Right cardiac atrium (tissue), 5 donors: ENCODE results near the gene TRIM73. TPM values are rescaled to one million over a fixed set of nuclear protein-coding genes. Genes with fewer than 3 reads are reported as not detected.
"Not testable (repeated sequence)": the region's sequence is repeated elsewhere in the genome, so short reads cannot be mapped to it uniquely, and the experiment has no call there.

Experiments used
- ATAC-seq, 2 donors: fragments of 200-7000 bp; cut with Tn5 transposase; one replicate each; pipeline versions ENCODE4 v1.8.0 to v1.9.1; 2020; ENCODE audit warnings: moderate library complexity in 2 of 2, mild to moderate bottlenecking in 1 of 2
- DNase-seq, 3 donors: peaks; one replicate each; pipeline ENCODE4 v3.0.0-alpha.2; 2020
- H3K27ac ChIP-seq: one replicate; pipeline ENCODE4 v1.5.1; 2013; ENCODE audit warnings: mild to moderate bottlenecking, low read length, control low read depth, moderate library complexity
- H3K27me3 ChIP-seq: one replicate; pipeline ENCODE4 v1.6.1; 2013; ENCODE audit not compliant: control insufficient read depth, insufficient read depth
- H3K4me1 ChIP-seq: one replicate; pipeline ENCODE4 v1.6.1; 2013; ENCODE audit warnings: low read length; ENCODE audit not compliant: control insufficient read depth, insufficient read depth
- H3K4me3 ChIP-seq: one replicate; pipeline ENCODE4 v1.5.1; 2013; ENCODE audit warnings: low read length, control low read depth
- H3K9me3 ChIP-seq: one replicate; pipeline ENCODE4 v1.6.1; 2013; ENCODE audit warnings: low read length; ENCODE audit not compliant: control insufficient read depth
- WGBS: extraction: QIAGEN DNeasy Blood & Tissue Kit; methylation state at CpG from one replicate; pipeline ENCODE4 v1.1.7; 2013; 5-methylcytosine and 5-hydroxymethylcytosine counted together
- intact Hi-C, 4 donors: fragments of 100-400 bp; cut with DNase I; formaldehyde crosslinking; loops; one replicate each; pipeline versions ENCODE4 v1.11.0 to v1.14.0; 2022 to 2023
- polyA plus RNA-seq: library from polyadenylated mRNA; stranded (reverse); fragments of 200-250 nt; gene quantifications from one replicate; pipeline ENCODE4 v1.2.3, GENCODE V29; 2013
- total RNA-seq, 4 donors: library from RNA; stranded (reverse); fragmentation: NEBNext Ultra II Directional; extraction: Animal tissue kit (Norgen Biotek cat#: 25700); gene quantifications; one replicate each; pipeline ENCODE4 v1.2.1, GENCODE V29; 2021
- donor health status: healthy with polysubstance abuse.
- donor health status: DM: no; HTN: yes; CAD: no.
- donor health status: DM: no; HTN: no; CAD: no.
- donor health status: DM: no; HTN: yes; CAD: no; lungs with severe emphysema.
- donor health status: DM: yes; HTN: yes; CAD: no.

Gene TRIM73
- total and polyA plus RNA-seq, 5 donors: 1.0 to 3.8 (median 1.1) TPM

- H3K27ac ChIP-seq, H3K4me1 ChIP-seq, H3K27me3 ChIP-seq, H3K9me3 ChIP-seq, H3K4me3 ChIP-seq, ATAC-seq, intact Hi-C loops: not testable (repeated sequence)
- DNase-seq: peak in 1 of 3 donors; percentile 7
- 82% methylated on average over 18 of the region's 27 CpGs for whole genome bisulfite sequencing
These were observed 20.5 kb downstream of the TRIM73 start for GRCh38 chr7:75415829-75416373.

- H3K4me3 ChIP-seq, intact Hi-C loops, H3K27me3 ChIP-seq, H3K27ac ChIP-seq, H3K4me1 ChIP-seq, ATAC-seq, DNase-seq, H3K9me3 ChIP-seq: not testable (repeated sequence)
- 89% methylated on average over 8 of the region's 9 CpGs for WGBS
These were observed 21.4 kb downstream of the TRIM73 start for GRCh38 chr7:75416787-75417186.

- H3K4me1 ChIP-seq, DNase-seq, H3K27me3 ChIP-seq, H3K9me3 ChIP-seq, H3K27ac ChIP-seq, intact Hi-C loops, H3K4me3 ChIP-seq: not testable (repeated sequence)
- WGBS: 91% methylated on average over 16 of the region's 20 CpGs
- peak in 1 of 2 donors; percentile 5 for ATAC-seq
These were observed 22.9 kb downstream of the TRIM73 start for GRCh38 chr7:75418292-75418858.

- H3K27ac ChIP-seq, H3K9me3 ChIP-seq, H3K27me3 ChIP-seq, H3K4me1 ChIP-seq, intact Hi-C loops, H3K4me3 ChIP-seq, ATAC-seq: not testable (repeated sequence)
- 84% methylated on average over 12 of the region's 13 CpGs for WGBS
- peak in 1 of 3 donors; percentile 50 for DNase-seq
These were observed 23.8 kb downstream of the TRIM73 start for GRCh38 chr7:75419210-75419609.

GRCh38 chr7:75419693-75420092 lies 24.3 kb downstream of the TRIM73 start:
- WGBS: 57% methylated on average over 11 of the region's 13 CpGs
- H3K4me3 ChIP-seq, H3K27me3 ChIP-seq, H3K27ac ChIP-seq, intact Hi-C loops, H3K9me3 ChIP-seq, H3K4me1 ChIP-seq: not testable (repeated sequence)
- ATAC-seq (peak; percentile 8 to 46), DNase-seq (peak; percentile 35 to 81 (median 76))

- intact Hi-C loops, H3K4me1 ChIP-seq, DNase-seq, H3K4me3 ChIP-seq, H3K9me3 ChIP-seq, ATAC-seq, H3K27ac ChIP-seq, H3K27me3 ChIP-seq: not testable (repeated sequence)
- WGBS: 86% methylated on average over 11 of the region's 13 CpGs
These were observed 24.7 kb downstream of the TRIM73 start for GRCh38 chr7:75420152-75420551.

- ATAC-seq: not testable (repeated sequence)
These were observed 26.6 kb downstream of the TRIM73 start for GRCh38 chr7:75421798-75422710.

GRCh38 chr7:75423481-75423880 lies 28.1 kb downstream of the TRIM73 start:
- intact Hi-C loops, H3K9me3 ChIP-seq, H3K4me1 ChIP-seq, H3K27ac ChIP-seq, ATAC-seq, H3K27me3 ChIP-seq, DNase-seq, H3K4me3 ChIP-seq: not testable (repeated sequence)
- 87% methylated on average over 10 of the region's 15 CpGs for WGBS

More at GRCh38 chr7:75421798-75422710, 26.6 kb downstream of the TRIM73 start:
- H3K4me1 ChIP-seq, intact Hi-C loops, H3K9me3 ChIP-seq, H3K4me3 ChIP-seq, H3K27me3 ChIP-seq, H3K27ac ChIP-seq: not testable (repeated sequence)
- WGBS: 97% methylated on average over 31 of the region's 50 CpGs
- DNase-seq: peak in 2 of 3 donors; percentile 48 to 57

GRCh38 chr7:75439000-75439399 lies 43.6 kb downstream of the TRIM73 start:
- intact Hi-C loops, DNase-seq, ATAC-seq, H3K27ac ChIP-seq, H3K4me3 ChIP-seq, H3K9me3 ChIP-seq, H3K27me3 ChIP-seq, H3K4me1 ChIP-seq: not testable (repeated sequence)
- 98% methylated on average over 4 of the region's 4 CpGs for WGBS

GRCh38 chr7:75442101-75442464 lies 46.7 kb downstream of the TRIM73 start:
- H3K27me3 ChIP-seq, intact Hi-C loops, DNase-seq, H3K4me1 ChIP-seq, H3K27ac ChIP-seq, H3K9me3 ChIP-seq: not testable (repeated sequence)
- H3K4me3 ChIP-seq: peak overlapping the region; percentile 35
- ATAC-seq: peak; percentile 60 to 65
- 2% methylated on average over 16 of the region's 37 CpGs for WGBS

- H3K4me1 ChIP-seq, intact Hi-C loops, H3K9me3 ChIP-seq, H3K27me3 ChIP-seq, DNase-seq: not testable (repeated sequence)
- peak overlapping the region; percentile 85 for H3K27ac ChIP-seq
- H3K4me3 ChIP-seq: peak overlapping the region; percentile 62
- peak; percentile 97 to 98 for ATAC-seq
- under 1% methylated on average over 38 of the region's 76 CpGs for WGBS
These were observed 47.2 kb downstream of the TRIM73 start for GRCh38 chr7:75442465-75443111.
